Right lobe of liver (tissue), 4 donors: ENCODE data around the gene LLGL1.

Experiments used
- CTCF ChIP-seq, 4 donors: fragments of 200-600 bp in 3 of 4; fragments of 450-650 bp in 1 of 4; IDR thresholded peaks; one replicate each; pipeline versions ENCODE4 v1.5.1 to v1.8.0; 2016 to 2022; ENCODE audit warnings: antibody characterized with exemption in 4 of 4, mild to moderate bottlenecking in 2 of 4
- POLR2A ChIP-seq: fragments of 450-650 bp; IDR thresholded peaks from one replicate; pipeline ENCODE4 v1.6.1; 2017; ENCODE audit warnings: antibody characterized with exemption, mild to moderate bottlenecking
- donor health status: DM: no; HTN: no; CAD: no.
- donor health status: DM: no; HTN: no; CAD: no.
- donor health status: DM: no; HTN: yes; CAD: no.

GRCh38 chr17:18238299-18238698 lies 12.9 kb downstream of the LLGL1 start:
- TF ChIP-seq CTCF (IDR thresholded peaks at IDR 0.05) (no peak), POLR2A (no peak)
